Measurements from ENCODE around the gene PRKCE. TPM values are rescaled to one million over a fixed set of nuclear protein-coding genes. Genes with fewer than 3 reads are reported as not detected.

PRKCE gene
- total and polyA plus RNA-seq, 2 of the 8 experiments (the other 6 are each of a cell fraction or from before 2014, with no cell fraction given) = 0.54 to 2.1 TPM

DNA sequence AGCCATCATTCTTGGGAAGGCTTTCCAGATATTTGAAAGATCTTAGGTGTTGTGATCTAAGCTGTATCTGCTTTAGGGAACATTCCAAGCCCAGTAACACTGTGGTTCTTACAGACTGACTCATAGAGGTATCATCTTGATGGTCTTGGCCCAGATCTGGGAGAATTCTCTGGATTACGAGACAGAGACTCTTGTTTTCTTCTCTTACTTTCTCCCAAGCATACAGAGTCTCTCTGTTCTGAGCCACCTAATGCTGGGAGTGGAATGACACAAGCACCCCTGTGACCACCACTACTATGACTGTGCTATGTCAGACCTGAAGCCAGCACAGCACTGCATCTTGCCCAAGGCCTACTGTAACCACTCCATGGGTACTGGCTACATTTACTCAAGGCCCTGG is 564.7 kb downstream of the PRKCE start (continued):
- TF ChIP-seq, protein P1, sequence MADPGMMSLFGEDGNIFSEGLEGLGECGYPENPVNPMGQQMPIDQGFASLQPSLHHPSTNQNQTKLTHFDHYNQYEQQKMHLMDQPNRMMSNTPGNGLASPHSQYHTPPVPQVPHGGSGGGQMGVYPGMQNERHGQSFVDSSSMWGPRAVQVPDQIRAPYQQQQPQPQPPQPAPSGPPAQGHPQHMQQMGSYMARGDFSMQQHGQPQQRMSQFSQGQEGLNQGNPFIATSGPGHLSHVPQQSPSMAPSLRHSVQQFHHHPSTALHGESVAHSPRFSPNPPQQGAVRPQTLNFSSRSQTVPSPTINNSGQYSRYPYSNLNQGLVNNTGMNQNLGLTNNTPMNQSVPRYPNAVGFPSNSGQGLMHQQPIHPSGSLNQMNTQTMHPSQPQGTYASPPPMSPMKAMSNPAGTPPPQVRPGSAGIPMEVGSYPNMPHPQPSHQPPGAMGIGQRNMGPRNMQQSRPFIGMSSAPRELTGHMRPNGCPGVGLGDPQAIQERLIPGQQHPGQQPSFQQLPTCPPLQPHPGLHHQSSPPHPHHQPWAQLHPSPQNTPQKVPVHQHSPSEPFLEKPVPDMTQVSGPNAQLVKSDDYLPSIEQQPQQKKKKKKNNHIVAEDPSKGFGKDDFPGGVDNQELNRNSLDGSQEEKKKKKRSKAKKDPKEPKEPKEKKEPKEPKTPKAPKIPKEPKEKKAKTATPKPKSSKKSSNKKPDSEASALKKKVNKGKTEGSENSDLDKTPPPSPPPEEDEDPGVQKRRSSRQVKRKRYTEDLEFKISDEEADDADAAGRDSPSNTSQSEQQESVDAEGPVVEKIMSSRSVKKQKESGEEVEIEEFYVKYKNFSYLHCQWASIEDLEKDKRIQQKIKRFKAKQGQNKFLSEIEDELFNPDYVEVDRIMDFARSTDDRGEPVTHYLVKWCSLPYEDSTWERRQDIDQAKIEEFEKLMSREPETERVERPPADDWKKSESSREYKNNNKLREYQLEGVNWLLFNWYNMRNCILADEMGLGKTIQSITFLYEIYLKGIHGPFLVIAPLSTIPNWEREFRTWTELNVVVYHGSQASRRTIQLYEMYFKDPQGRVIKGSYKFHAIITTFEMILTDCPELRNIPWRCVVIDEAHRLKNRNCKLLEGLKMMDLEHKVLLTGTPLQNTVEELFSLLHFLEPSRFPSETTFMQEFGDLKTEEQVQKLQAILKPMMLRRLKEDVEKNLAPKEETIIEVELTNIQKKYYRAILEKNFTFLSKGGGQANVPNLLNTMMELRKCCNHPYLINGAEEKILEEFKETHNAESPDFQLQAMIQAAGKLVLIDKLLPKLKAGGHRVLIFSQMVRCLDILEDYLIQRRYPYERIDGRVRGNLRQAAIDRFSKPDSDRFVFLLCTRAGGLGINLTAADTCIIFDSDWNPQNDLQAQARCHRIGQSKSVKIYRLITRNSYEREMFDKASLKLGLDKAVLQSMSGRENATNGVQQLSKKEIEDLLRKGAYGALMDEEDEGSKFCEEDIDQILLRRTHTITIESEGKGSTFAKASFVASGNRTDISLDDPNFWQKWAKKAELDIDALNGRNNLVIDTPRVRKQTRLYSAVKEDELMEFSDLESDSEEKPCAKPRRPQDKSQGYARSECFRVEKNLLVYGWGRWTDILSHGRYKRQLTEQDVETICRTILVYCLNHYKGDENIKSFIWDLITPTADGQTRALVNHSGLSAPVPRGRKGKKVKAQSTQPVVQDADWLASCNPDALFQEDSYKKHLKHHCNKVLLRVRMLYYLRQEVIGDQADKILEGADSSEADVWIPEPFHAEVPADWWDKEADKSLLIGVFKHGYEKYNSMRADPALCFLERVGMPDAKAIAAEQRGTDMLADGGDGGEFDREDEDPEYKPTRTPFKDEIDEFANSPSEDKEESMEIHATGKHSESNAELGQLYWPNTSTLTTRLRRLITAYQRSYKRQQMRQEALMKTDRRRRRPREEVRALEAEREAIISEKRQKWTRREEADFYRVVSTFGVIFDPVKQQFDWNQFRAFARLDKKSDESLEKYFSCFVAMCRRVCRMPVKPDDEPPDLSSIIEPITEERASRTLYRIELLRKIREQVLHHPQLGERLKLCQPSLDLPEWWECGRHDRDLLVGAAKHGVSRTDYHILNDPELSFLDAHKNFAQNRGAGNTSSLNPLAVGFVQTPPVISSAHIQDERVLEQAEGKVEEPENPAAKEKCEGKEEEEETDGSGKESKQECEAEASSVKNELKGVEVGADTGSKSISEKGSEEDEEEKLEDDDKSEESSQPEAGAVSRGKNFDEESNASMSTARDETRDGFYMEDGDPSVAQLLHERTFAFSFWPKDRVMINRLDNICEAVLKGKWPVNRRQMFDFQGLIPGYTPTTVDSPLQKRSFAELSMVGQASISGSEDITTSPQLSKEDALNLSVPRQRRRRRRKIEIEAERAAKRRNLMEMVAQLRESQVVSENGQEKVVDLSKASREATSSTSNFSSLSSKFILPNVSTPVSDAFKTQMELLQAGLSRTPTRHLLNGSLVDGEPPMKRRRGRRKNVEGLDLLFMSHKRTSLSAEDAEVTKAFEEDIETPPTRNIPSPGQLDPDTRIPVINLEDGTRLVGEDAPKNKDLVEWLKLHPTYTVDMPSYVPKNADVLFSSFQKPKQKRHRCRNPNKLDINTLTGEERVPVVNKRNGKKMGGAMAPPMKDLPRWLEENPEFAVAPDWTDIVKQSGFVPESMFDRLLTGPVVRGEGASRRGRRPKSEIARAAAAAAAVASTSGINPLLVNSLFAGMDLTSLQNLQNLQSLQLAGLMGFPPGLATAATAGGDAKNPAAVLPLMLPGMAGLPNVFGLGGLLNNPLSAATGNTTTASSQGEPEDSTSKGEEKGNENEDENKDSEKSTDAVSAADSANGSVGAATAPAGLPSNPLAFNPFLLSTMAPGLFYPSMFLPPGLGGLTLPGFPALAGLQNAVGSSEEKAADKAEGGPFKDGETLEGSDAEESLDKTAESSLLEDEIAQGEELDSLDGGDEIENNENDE (IDR thresholded peaks at IDR 0.05; ENCODE audit: insufficient replicate concordance, low read length) = no peak
- TF ChIP-seq SUZ12 (IDR thresholded peaks at IDR 0.05; ENCODE audit: low read length) = no peak
- no peak for TF ChIP-seq CTBP2 (IDR thresholded peaks at IDR 0.05; ENCODE audit: borderline replicate concordance, insufficient read depth, insufficient read length, low read length)
- no peak for TF ChIP-seq RFX5 (IDR thresholded peaks at IDR 0.05; ENCODE audit: borderline replicate concordance, low read depth, low read length)
- no peak for TF ChIP-seq TEAD4 (IDR thresholded peaks at IDR 0.05; ENCODE audit: low read depth, low read length)
- TF ChIP-seq SP2 (IDR thresholded peaks at IDR 0.05; ENCODE audit: low read length) = no peak
